Heart left ventricle (tissue), 13 donors: ENCODE results near the gene ZNF771.

ENCODE experiments used
- CTCF ChIP-seq, 12 donors: fragments of 200-600 bp; sonication (generic) in 4 of 12; IDR thresholded peaks; one replicate each; pipeline versions ENCODE4 v1.5.0 to v1.8.0; 2018 to 2022; ENCODE audit warnings: antibody characterized with exemption in 12 of 12, mild to moderate bottlenecking in 5 of 12
- POLR2A ChIP-seq, 2 donors: fragments of 450-650 bp; IDR thresholded peaks; one replicate each; pipeline ENCODE4 v1.6.1; 2017; ENCODE audit warnings: antibody characterized with exemption in 2 of 2, mild to moderate bottlenecking in 2 of 2, moderate library complexity in 2 of 2
- donor health status: ischemic (EF 13 %, LVEDD 7.1; RV severe dilation, severe dysfunction).
- donor health status: DM: no; HTN: yes; CAD: no.
- donor health status: DM: no; HTN: no; CAD: no.
- donor health status: ischemic (EF 25% LVEDD 6.9; RV normal size, moderate dysfunction).
- donor health status: ischemic (EF 25% LVEDD 5.7; RV mildly dilated, moderate dysfunction).
- donor health status: ischemic (EF 35%, LVEDD 5.7; RV mildly dilated, moderate dysfunction).
- donor health status: nonischemic (EF 11% LVEDD 7.7; RV severe dilation, severe dysfunction).
- donor health status: DM: yes; HTN: yes; CAD: no.
- donor health status: PGD.
- donor health status: ischemic (EF 29% LVEDD 5.4; RV normal size, mild dysfunction).
- donor health status: nonischemic (EF 23%, LVEDD 6.1; RV moderate dilation, normal function).

- TF ChIP-seq CTCF (IDR thresholded peaks at IDR 0.05): no peak
- no peak for TF ChIP-seq POLR2A (IDR thresholded peaks at IDR 0.05)
Observed at GRCh38 chr16:30395992-30396585, 11.3 kb upstream of the ZNF771 start.
